ENCODE measurements around the gene INPP5B. TPM values are rescaled to one million over a fixed set of nuclear protein-coding genes. Genes with fewer than 3 reads are reported as not detected.

Gene INPP5B
- total and polyA plus RNA-seq, 9 of the 15 experiments (the other 6 are each of a cell fraction or from before 2014, with no cell fraction given): 14.1 to 28.7 (median 20.9) TPM

- CTCF ChIA-PET (ENCODE audit: low intra/inter-chr PET ratio): no interaction called here
- peaks cover 74% of the 10 kb centered on the region for H3K36me3 ChIP-seq (ENCODE audit: control insufficient read depth, insufficient read depth, low read length)
- no peak for FAIRE-seq
Measured at GRCh38 chr1:37883671-37884070, 63.2 kb downstream of the INPP5B start.

More at GRCh38 chr1:37883671-37884070, 63.2 kb downstream of the INPP5B start:
- 25% methylated on average over 5 of the region's 5 CpGs for WGBS (ENCODE audit: insufficient coverage, low coverage, missing lambda C conversion rate)
- Histone ChIP-seq H3K9ac (ENCODE audit: insufficient read depth in 1 of 2, low read depth in 2 of 2, low read length in 2 of 2) (no peak overlapping the region), H3K27ac (ENCODE audit: extremely low read depth, low read depth, low read length) (no peak overlapping the region), H3K4me3 (no peak overlapping the region), H3K9me1 (ENCODE audit: control insufficient read depth, insufficient read depth, low read length) (no peaks in the 10 kb centered on the region), H2AFZ (ENCODE audit: low read depth, low read length) (no peak overlapping the region), H3K79me2 (ENCODE audit: control insufficient read depth, insufficient read depth, low read length) (no peaks in the 10 kb centered on the region), H3K4me1 (replicated peaks in 1 of 2; ENCODE audit: control insufficient read depth in 2 of 2, insufficient read depth in 2 of 2, low read length in 2 of 2) (peaks cover 4 to 6% of the 10 kb centered on the region in 2 experiments; a peak in 2 of 5 replicates), H4K20me1 (replicated peaks; ENCODE audit: control insufficient read depth, insufficient read depth, low read length) (no peaks in the 10 kb centered on the region), H3K27me3 (ENCODE audit: control insufficient read depth in 2 of 2, insufficient read depth in 2 of 2, low read length in 2 of 2) (no peaks in the 10 kb centered on the region), H3K9me3 (replicated peaks; ENCODE audit: control insufficient read depth, insufficient read depth, low read depth, low read length) (no peaks in the 10 kb centered on the region), H3K4me2 (ENCODE audit: insufficient read depth, low read length) (no peak overlapping the region)
- BruUV-seq (replicated peaks): no TSS peak
- DNase-seq (ENCODE audit: extremely low read depth in 1 of 4, low spot score in 3 of 4): peak in 1 of 4 experiments; percentile 7
- intact Hi-C loops (cut with micrococcal nuclease): no loop called here
- TF ChIP-seq YY1 (IDR thresholded peaks at IDR 0.05; ENCODE audit: borderline replicate concordance in 1 of 3, control insufficient read depth in 1 of 3, extremely low read depth in 1 of 3, insufficient read depth in 3 of 3, insufficient read length in 1 of 3, insufficient replicate concordance in 2 of 3, low read depth in 1 of 3, low read length in 2 of 3) (no peak), ZNF583 (CRISPR knock-in tag; IDR thresholded peaks at IDR 0.05) (no peak), POLR3A (IDR thresholded peaks at IDR 0.05; ENCODE audit: borderline replicate concordance, extremely low read depth, insufficient read depth, insufficient read length) (no peak), SOX6 (IDR thresholded peaks at IDR 0.05) (peak; percentile 23; the same call in 1 of the 2 replicates), RCOR1 (IDR thresholded peaks at IDR 0.05; ENCODE audit: borderline replicate concordance in 1 of 2, low read depth in 2 of 2, low read length in 2 of 2) (0 out of 4 replicates have a peak, but pooled peaks of 1 of the 2 experiments have one; percentile 34), CTBP1 (IDR thresholded peaks at IDR 0.05; ENCODE audit: borderline replicate concordance) (peak; percentile 26; the same call in 1 of the 2 replicates), GATA2 (CRISPR knock-in tag; IDR thresholded peaks at IDR 0.05) (peak; percentile 28; the same call in 1 of the 2 replicates)
- TF ChIP-seq, protein P1, sequence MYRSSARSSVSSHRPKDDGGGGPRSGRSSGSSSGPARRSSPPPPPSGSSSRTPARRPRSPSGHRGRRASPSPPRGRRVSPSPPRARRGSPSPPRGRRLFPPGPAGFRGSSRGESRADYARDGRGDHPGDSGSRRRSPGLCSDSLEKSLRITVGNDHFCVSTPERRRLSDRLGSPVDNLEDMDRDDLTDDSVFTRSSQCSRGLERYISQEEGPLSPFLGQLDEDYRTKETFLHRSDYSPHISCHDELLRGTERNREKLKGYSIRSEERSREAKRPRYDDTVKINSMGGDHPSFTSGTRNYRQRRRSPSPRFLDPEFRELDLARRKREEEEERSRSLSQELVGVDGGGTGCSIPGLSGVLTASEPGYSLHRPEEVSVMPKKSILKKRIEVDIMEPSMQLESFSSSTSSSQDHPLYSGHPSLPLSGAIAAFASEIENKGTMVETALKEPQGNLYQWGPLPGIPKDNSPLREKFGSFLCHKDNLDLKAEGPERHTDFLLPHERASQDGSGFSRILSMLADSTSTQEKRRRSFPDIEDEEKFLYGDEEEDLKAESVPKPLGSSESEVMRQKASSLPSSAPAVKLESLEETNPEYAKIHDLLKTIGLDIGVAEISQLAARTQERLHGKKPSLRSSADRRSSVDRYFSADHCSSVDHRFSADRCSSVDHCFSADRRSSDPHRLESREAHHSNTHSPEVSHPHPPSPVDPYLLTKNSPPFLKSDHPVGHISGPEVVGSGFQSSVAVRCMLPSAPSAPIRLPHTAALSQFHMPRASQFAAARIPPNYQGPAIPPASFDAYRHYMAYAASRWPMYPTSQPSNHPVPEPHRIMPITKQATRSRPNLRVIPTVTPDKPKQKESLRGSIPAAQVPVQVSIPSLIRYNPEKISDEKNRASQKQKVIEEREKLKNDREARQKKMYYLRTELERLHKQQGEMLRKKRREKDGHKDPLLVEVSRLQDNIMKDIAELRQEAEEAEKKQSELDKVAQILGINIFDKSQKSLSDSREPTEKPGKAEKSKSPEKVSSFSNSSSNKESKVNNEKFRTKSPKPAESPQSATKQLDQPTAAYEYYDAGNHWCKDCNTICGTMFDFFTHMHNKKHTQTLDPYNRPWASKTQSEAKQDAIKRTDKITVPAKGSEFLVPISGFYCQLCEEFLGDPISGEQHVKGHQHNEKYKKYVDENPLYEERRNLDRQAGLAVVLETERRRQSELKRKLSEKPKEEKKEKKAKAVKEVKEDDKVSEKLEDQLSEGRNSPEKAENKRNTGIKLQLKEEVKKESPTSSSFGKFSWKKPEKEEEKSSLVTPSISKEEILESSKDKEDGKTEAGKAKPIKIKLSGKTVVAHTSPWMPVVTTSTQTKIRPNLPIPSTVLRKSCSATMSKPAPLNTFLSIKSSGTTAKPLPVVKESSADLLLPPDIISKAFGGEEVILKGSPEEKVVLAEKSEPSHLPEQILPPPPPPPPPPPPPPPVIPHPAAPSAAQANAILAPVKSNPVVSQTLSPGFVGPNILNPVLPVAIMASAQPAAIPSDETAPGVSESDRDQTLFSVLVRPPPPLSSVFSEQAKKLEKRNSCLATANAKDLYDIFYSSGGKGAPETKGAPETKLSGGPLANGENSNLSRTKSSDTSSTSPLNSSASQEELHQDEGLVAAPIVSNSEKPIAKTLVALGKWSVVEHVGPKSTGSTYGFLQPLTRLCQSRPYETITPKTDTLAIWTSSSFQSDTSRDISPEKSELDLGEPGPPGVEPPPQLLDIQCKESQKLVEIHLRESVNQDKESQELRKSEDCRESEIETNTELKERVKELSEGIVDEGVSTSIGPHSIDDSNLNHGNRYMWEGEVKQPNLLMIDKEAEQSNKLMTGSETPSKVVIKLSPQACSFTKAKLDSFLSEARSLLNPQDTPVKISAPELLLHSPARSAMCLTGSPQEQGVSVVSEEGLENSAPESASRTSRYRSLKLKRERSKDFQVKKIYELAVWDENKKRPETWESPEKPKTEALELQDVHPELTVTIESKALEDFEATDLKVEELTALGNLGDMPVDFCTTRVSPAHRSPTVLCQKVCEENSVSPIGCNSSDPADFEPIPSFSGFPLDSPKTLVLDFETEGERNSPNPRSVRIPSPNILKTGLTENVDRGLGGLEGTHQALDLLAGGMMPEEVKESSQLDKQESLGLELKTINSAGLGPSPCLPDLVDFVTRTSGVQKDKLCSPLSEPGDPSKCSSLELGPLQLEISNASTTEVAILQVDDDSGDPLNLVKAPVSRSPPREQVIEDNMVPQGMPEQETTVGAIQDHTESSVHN (IDR thresholded peaks at IDR 0.05; ENCODE audit: borderline replicate concordance in 1 of 2, low read depth in 1 of 2): 0 out of 4 replicates have a peak, but pooled peaks of 1 of the 2 experiments have one; percentile 69
- in situ Hi-C loops (cut with MboI): no loop called here
- POLR2A ChIA-PET: interaction anchor here (0.6 to 1.7 kb wide), 6 partner anchors 10 to 1894 kb away, joined by 3 to 6 read pairs (median 3); partner anchors contain the start of gene SF3A3
- no peak for ATAC-seq

Measured in K562 (cell line).